ENCODE data around the gene FGL2. TPM values are rescaled to one million over a fixed set of nuclear protein-coding genes. Genes with fewer than 3 reads are reported as not detected.
"Not testable (repeated sequence)": the region's sequence is repeated elsewhere in the genome, so short reads cannot be mapped to it uniquely, and the experiment has no call there.

The FGL2 gene
- total RNA-seq, 4 donors from 2014 or later: 1.4 to 23.3 (median 9.2) TPM

DNA sequence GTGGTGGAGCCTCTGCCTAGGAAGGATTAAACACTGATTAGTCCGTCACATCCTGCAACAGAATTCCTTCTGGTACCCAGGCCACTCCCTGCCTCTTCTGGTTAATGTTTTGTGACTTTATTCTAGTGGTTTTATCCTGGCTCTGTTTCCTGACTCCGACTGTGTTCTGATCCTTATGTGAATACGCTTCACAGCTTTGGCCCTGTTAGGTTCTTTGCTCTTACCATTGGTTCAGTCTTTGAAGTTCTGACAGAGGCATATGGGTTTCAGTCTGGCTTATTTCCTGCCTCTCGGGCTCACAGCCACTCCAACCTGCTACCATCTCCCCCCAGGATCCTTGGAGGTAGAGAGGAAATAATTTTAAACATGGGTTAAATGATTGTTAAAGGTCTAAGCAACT, 23.2 kb upstream of the FGL2 start:
- TF ChIP-seq CTCF (IDR thresholded peaks at IDR 0.05) (no peak), POLR2A (IDR thresholded peaks at IDR 0.05) (no peak)
- Histone ChIP-seq H3K27me3 (no peaks in the 10 kb centered on the region), H3K4me3 (no peak overlapping the region), H3K27ac (no peak overlapping the region), H3K36me3 (peaks cover 0 to 8% (median 0%) of the 10 kb centered on the region in 3 donors), H3K9me3 (no peaks in the 10 kb centered on the region), H3K4me1 (no peaks in the 10 kb centered on the region)
- 79 to 82% methylated on average over 4 of the region's 4 CpGs for WGBS, 2 donors
- intact Hi-C loops (cut with DNase I): no loop called here
- no peak for DNase-seq

GRCh38 chr7:77222065-77222464, 22.4 kb upstream of the FGL2 start:
- TF ChIP-seq POLR2A (IDR thresholded peaks at IDR 0.05) (no peak), CTCF (IDR thresholded peaks at IDR 0.05) (no peak)
- WGBS, 2 donors: 76 to 84% methylated on average over 4 of the region's 4 CpGs
- Histone ChIP-seq H3K9me3 (no peaks in the 10 kb centered on the region), H3K27me3 (no peaks in the 10 kb centered on the region), H3K4me3 (no peak overlapping the region), H3K4me1 (no peaks in the 10 kb centered on the region), H3K27ac (no peak overlapping the region), H3K36me3 (peaks cover 0 to 8% (median 0%) of the 10 kb centered on the region in 3 donors)
- intact Hi-C loops (cut with DNase I): no loop called here
- DNase-seq: no peak

DNA sequence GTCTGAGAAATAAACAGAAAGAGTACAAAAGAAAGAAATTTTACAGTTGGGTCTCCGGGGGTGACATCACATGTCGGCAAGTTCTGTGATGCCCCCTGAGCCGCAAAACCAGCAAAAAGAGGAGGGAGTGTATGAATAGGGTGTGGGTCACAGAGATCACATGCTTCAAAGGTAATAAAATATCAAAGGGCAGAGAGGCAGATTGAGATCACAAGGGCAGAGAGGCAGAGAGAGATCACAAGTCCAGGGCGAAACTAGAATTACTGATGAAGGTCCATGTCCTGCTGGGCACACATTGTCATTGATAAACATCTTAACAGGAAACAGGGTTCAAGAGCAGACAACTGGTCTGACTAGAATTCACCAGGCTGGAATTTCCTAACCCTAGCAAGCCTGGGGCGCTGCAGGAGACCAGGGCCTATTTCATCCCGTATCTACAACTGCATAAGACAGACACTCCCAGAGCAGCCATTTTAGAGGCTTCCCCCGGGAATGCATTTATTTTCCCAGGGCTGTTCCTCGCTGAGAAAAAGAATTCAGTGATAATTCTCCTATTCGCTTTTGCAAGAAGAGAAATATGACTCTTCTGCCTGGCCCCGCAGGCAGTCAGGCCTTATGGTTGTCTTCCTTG, 20.2 kb upstream of the FGL2 start:
- H3K4me1 ChIP-seq; H3K4me3 ChIP-seq; H3K36me3 ChIP-seq; intact Hi-C loops (cut with DNase I); H3K27ac ChIP-seq; DNase-seq; H3K9me3 ChIP-seq; H3K27me3 ChIP-seq: not testable (repeated sequence)
- WGBS, 2 donors: 91 to 93% methylated on average over 10 of the region's 10 CpGs

DNA sequence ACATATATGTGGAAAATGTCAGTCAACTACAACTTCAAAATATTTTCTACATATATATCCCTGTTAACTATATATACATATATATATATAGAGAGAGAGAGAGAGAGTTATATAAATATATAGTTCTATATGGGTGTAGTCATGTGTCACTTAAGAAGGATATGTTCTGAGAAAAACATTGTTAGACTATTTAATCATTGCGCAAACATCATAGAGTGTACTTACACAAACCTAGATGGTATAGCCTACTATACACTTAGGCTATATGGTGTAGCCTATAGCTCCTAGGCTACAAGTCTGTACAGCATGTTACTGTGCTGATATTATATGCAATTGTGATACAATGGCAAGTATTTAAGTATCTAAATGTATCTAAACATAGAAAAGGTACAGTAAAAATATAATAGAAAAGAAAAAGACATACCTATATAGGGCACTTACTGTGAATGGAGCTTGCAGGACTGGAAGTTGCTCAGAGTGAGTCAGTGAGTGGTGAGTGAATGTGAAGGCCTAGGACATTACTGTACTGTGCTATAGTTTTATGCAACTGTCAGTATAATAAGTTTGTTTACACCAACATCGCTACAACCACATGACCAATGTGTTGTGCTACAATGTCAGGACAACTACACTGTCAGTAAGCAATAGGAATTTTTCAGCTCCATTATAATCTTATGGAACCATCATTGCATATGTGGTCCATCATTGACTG, 18.0 kb upstream of the FGL2 start:
- no peak for DNase-seq
- 95 to 96% methylated on average over 2 of the region's 2 CpGs for WGBS, 2 donors
- Histone ChIP-seq H3K9me3 (no peaks in the 10 kb centered on the region), H3K27me3 (no peaks in the 10 kb centered on the region), H3K27ac (no peak overlapping the region), H3K4me1 (peaks cover 0 to 7% (median 0%) of the 10 kb centered on the region in 3 donors), H3K4me3 (no peak overlapping the region), H3K36me3 (peaks cover 0 to 8% (median 0%) of the 10 kb centered on the region in 3 donors)
- intact Hi-C loops (cut with DNase I): no loop called here
- no peak for TF ChIP-seq POLR2A (IDR thresholded peaks at IDR 0.05)
- no peak for TF ChIP-seq CTCF (IDR thresholded peaks at IDR 0.05)

GRCh38 chr7:77216181-77216845, 16.7 kb upstream of the FGL2 start:
- intact Hi-C loops (cut with DNase I): no loop called here
- no peak for TF ChIP-seq POLR2A (IDR thresholded peaks at IDR 0.05)
- no peak for TF ChIP-seq CTCF (IDR thresholded peaks at IDR 0.05)
- DNase-seq: no peak
- WGBS, 2 donors: 88 to 96% methylated on average over 3 of the region's 3 CpGs
- H3K4me1 ChIP-seq: peaks cover 0 to 7% (median 0%) of the 10 kb centered on the region in 3 donors
- no peak overlapping the region for H3K4me3 ChIP-seq
- no peaks in the 10 kb centered on the region for H3K27me3 ChIP-seq
- no peaks in the 10 kb centered on the region for H3K9me3 ChIP-seq
- H3K27ac ChIP-seq: no peak overlapping the region
- H3K36me3 ChIP-seq: peaks cover 0 to 7% (median 0%) of the 10 kb centered on the region in 3 donors

All from esophagus squamous epithelium (tissue), 5 donors.